HG02610 (cell line): ENCODE measurements around the gene IL17REL.

Experiments used
- ATAC-seq: cut with Tn5 transposase; IDR thresholded peaks from one replicate; pipeline ENCODE4 v1.9.1; 2021; ENCODE audit warnings: mild to moderate bottlenecking, moderate library complexity; ENCODE audit not compliant: unreplicated experiment

The IL17REL gene

DNA sequence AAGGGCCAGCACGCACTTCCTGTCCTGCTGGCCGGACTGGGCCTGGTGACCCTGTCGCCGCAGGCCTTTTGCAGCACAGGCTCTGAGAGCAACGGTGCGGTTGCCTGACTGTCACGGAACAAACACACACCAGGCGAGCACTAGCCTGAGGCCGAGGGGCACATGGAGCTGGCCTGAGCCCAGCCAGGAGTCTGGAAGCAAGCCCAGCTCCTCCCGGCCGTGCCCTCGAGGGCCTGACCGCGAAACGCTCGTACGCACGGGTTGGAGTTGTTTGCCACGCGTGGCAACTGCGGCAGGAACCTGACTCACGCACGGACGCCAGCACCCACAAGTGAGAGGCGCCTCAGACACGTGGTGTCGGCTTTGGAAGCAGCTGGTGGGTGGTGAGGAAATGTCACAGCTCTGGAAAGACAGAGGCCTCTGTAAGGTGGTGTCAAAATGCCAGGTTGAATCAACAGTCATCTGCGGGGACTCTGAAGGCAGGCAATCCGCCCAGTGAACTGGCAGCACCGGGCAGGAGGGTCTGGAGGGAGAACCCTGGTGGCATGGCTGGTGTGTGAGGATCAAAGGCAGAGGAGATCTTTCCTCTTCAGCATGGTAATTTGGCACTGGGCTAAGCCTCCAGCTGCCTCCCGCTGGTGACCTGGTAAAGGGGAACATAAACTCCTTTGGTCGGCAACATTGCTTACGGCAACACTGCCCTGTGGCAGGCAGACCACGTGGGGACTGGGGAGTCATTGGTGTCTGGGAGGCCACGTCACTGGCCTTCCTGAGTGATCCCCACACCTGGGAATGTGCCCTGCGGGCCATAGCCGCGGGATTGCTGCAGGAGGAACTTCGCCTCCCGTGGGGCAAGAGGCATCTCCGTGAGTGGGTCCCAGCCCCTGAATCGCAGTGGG is 15.3 kb upstream of the IL17REL start:
- no peak for ATAC-seq

DNA sequence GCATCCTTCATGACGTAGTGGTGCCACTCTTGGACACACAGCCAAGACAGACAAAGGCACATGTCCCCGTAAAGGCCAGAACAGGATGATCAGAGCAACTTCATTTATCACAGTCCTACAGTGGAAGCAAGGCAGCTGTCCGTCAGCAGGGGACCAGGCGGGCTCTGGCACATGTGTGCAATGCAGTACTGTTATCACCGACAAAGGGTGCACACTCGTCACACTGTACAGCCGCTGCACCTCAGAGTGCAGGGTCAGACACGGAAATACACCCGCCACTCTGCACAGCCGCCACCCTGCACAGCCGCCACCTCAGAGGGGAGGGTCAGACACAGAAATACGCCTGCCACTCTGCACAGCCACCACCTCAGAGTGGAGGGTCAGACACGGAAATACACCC is 13.4 kb upstream of the IL17REL start:
- no peak for ATAC-seq

DNA sequence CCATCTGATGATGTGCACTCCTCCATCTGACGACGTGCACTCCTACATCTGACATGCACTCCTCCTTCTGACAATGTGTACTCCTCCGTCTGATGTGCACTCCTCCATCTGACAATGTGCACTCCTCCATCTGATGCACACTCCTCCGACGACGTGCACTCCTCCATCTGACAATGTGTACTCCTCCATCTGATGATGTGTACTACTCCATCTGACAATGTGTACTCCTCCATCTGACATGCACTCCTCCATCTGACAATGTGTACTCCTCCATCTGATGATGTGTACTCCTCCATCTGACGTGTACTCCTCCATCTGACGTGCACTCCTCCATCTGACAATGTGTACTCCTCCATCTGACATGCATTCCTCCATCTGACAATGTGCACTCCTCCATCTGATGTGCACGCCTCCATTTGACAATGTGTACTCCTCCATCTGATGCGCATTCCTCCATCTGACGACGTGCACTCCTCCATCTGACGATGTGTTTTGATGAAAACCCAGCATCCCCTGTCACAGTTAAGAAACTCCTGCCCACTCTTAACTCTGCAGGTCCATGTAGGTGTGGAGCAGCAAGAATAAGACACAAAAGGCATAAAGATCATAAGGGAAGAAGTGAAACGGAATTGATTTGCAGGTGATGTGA is 9.7 kb upstream of the IL17REL start:
- ATAC-seq = no peak

- no peak for ATAC-seq
Measured at GRCh38 chr22:50020606-50021005, 8.0 kb upstream of the IL17REL start.

GRCh38 chr22:50019316-50019715 is 6.8 kb upstream of the IL17REL start:
- no peak for ATAC-seq

DNA sequence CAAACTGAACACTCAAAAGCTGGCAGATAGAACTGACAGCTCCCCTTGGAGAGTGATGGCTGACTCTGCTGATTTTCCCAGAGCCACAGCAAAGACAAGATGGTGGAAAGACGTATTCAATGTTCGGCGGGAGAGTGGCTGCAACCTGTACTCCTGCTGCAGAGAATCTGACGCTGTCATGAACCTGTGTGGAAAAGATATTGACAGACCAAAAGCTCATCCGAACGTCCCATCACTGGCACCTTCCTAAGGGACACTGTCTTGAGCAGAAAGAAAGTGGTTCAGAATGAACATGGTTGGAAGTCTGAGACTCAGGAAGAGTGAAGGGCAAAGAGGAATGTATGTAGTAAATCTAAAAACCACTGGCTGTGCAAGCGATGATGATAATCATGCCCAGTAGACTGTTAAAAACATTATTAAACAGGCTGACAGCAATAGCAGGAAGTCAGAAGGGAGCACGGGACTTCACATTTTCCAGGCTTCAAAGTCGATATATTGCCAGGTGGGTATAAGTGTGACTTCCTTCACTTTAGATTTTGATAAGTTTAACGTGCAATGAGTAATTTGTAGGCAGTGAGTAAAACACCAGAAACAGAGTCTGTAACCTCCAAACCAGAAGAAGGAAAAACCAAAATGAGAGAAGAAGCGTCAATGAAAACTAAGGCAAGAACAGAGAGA is 6.2 kb upstream of the IL17REL start:
- no peak for ATAC-seq

GRCh38 chr22:50017701-50018224 is 5.2 kb upstream of the IL17REL start:
- no peak for ATAC-seq

- ATAC-seq = no peak
Measured at GRCh38 chr22:50016988-50017700, 4.6 kb upstream of the IL17REL start.

GRCh38 chr22:50016308-50016987 is 3.9 kb upstream of the IL17REL start:
- ATAC-seq = no peak

DNA sequence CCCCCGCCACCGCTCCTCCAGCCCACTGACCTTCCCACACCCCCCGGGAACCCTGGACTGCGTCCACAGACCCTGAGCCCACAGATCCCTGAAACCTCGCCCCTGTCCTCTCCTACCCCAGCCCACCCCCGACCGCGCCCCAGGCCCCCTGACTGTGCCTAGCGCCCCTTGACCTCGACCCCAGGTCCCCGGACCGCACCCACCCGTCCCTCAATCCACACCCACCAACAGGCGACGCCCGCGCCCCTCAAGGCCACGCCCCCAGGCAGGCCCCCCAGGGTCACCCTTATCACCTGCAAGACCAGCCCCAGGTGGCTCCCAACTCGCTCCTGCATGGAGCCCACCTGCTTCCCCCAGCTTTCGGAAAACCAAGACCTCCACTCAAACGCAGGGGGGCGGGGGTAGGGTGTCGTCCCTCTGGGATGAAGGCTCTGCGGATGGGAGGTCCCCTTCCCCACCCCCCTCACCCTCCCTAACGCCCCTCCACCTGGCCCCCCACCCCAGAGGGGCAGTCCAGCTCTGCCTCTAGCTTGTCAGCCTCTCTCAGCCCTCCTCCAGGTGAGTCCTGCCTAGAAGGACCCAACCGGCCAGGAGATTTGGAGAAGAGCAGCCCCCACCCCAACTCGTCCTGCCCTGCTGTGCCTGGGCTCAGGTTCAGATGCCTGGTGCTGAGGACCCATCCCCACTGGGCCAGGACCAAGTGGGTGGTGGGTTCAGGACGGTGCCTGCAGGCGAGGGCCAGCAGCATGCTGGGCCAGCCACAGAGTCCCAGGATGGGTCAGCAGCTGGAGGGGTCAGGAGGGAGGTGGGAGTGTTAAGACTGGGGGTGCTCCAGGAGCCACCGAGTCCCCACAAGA is 3.1 kb upstream of the IL17REL start:
- no peak for ATAC-seq

DNA sequence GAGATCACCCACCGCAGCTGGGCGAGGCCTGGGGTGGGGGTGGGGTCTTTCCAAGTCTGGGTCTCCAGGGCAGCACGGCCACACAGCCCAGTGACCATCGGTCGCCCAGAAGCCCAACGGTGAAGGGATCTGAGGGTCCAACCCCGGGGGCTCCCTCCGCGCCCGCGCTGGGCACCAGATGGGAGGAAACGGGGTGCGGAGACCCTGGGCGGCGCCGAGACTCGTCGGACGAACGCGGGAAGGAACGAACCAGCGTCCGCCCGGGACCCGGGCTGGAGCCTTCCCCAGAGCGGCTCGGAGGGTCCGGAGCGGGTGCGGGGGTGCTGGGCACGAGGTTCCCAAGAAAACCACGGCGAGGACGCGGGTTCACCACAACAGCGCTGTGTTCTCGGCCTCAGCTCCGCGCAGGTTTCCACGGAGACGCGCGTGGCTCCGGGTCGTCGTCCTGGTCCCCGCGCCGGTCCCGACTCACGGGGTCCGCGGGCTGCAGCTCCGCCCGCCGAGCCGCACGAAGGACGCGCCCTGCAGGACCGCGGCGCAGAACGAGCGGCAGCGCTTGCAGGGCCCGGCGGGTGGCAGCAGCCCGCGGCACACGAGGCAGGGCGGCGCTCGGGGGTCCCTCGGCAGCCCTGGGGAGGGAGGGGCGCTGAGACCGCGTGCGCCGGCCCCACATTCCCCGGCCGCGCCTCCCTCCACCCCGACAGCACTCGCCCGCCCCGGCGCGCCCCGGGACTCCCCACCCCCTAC is 2.3 kb upstream of the IL17REL start:
- no peak for ATAC-seq

GRCh38 chr22:50014053-50014501 is 1.5 kb upstream of the IL17REL start:
- no peak for ATAC-seq

DNA sequence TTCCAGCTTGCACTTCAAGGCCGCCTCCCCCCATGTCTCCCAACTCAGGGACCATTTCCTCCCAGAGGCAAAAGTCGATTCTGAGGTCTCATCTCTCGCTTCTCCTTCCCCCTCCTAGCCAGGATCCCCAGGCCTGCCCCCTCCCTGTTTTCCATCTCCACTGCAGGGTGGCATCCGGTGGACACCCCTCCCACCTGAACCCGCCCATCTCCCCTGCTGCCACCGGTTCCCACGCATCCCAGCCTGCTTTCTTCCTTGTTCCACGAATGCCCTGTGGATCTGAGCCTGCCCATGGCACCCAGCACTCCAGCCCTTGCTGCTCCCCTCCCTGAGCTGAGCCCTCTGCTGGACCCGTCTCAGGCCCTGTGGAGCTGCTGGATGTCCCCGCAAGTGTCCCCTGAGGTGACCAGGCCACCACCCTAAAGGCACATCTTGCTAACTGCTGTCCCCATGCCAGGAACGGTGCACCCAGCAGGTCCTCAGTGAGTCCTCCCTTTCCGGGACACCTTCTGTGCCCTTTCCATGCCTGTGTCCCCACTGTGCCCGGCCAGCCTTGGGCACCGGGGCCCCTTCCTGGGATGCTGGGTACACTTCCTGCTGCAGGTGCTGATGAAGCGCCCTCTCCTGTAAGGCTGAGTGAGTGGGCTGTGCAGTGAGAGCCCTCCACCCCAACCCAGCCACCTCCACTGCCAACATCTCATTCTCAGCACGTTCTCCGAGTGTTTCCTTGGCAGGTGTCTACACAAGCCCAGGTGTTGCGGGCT is 936 bp downstream of the IL17REL start:
- ATAC-seq = no peak

- no peak for ATAC-seq
Measured at GRCh38 chr22:50010676-50011446, 1.7 kb downstream of the IL17REL start.

GRCh38 chr22:50009765-50010675 is 2.5 kb downstream of the IL17REL start:
- no peak for ATAC-seq

GRCh38 chr22:50009251-50009650 is 3.3 kb downstream of the IL17REL start:
- ATAC-seq = no peak
